GM08714 (cell line): ENCODE data around the gene KIF3A.
A peak's percentile ranks its signal among the peaks of the same experiment; 100 is the strongest.

Experiments
- H3K4me3 ChIP-seq: fragments of 200-500 bp; sonication (Bioruptor generic); 2 replicates; pipeline ENCODE4 v1.5.1; 2014; ENCODE audit warnings: mild to moderate bottlenecking, low read length, inconsistent platforms
- ZNF274 ChIP-seq: IDR thresholded peaks from 2 replicates; pipeline ENCODE4 v1.6.1; 2012; ENCODE audit warnings: mild to moderate bottlenecking, low read depth, low read length

The KIF3A gene

DNA sequence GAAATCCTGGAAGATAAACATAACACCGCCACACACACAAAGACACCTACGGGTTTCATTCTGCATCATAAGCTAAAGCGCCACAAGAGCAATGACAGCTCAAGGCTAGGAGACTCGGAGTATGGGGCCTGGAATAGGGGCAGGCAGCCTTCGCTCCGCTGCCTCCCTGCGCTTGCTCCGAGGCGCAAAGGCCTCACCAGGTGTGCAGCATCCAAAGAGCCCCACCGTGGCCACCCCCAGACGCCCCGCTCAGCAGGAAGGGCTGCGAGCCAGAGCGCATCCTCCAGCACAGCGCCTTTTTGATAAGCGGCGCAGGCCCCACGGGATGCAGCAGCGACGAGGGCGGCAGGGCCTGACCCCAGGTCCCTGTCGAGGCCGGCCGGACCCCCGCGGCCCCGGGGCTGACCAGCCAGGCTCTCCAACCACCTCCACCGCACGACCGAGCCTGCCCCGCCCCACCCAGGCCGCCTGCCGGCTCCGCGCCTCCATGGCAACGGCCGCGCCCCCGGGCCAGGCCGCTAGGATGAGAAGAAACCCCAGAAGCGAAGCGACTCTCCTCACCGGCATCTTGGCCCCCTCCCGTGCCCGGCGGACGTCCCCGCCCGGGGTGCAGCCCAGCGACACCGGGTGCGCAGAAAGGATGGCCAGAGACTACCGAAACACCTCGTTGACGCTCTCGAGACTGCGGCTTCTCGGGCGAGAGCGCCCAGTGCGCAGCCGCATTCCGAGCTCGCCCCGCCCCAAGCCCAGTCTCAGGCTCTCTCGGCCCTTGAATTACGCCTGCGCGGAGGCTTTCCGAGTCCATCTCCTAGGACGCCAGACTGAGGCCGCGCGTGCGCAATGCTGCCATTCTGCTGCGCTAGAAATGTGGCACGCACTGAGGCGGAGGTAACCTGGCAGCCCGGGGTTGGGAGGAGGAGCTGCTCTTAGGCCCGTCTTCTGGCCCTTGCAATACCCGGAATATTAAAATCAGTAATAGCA lies at the start of gene KIF3A:
KIF3A (minus strand) TSS at position 694 of the 981 bp plus-strand sequence; CDS start at position 567, 127 bp downstream.
- TF ChIP-seq ZNF274, result no peak
- peak within 1 kb of the TSS; percentile 78 for H3K4me3 ChIP-seq

DNA sequence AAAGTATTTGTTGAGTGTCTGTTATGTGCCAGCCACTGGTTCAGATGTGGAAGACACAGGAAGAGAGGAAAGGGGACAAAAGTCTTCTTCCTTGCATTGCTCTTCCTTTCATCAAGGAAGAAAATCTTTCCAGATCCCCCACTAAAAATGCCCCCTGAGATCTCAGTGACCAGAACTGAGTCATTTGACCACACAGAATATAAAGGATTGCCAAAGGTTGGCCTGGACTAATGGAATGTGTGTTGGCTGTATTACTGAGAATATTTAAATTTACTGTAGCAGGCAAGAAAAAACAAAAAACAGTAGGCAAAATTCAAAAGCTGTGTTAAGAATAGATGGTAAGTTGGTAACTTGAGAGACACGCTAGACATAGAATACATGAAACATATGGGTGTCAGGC lies 49.7 kb upstream of the KIF3A start:
- no peak for TF ChIP-seq ZNF274

GRCh38 chr5:132785864-132786263 lies 48.5 kb upstream of the KIF3A start:
- no peak for TF ChIP-seq ZNF274
- no peak overlapping the region for H3K4me3 ChIP-seq

More for the DNA sequence above, 49.7 kb upstream of the KIF3A start:
- no peak overlapping the region for H3K4me3 ChIP-seq

DNA sequence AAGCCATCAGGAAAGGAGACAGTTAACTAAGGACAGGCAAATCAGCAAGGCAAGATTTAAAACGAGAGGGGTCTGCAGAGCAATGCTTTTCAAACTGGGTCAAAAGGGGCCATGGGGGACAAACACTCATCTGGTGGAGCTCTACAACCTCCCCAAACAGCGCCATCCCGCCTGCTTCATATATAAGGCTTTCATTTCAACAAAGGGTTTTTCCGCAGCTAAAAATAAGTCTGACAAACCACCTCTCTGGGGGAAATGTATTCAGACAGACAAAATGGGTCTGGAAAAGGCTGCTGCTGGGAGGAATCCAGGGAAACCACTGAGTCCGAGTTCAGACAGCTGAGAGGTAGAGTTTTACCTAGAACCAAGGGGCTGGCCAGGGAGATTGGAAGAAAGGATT lies 48.0 kb upstream of the KIF3A start:
- no peak overlapping the region for H3K4me3 ChIP-seq

GRCh38 chr5:132782101-132782500 lies 44.8 kb upstream of the KIF3A start:
- no peak for TF ChIP-seq ZNF274
- H3K4me3 ChIP-seq, result no peak overlapping the region

More for the DNA sequence above, 48.0 kb upstream of the KIF3A start:
- no peak for TF ChIP-seq ZNF274

DNA sequence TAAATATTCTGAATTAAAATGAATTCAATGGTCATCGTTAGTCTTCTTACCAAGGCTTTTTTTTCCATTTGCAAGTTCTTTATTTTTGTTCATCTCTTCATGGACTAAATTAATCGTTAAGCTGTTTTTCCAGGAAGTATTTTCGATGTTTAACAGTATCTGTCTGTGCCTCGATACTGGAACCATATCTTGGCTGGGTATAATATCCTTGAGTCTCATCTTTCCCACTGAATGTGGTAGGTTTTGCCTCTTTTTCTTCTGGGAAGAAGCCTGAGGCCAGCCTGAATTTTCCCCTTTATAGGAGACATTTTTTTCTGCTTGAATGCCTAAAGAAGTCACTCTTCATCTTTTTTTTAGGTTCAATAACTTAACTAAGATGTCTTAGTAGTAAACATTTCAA lies 43.7 kb upstream of the KIF3A start:
- no peak overlapping the region for H3K4me3 ChIP-seq
- no peak for TF ChIP-seq ZNF274

DNA sequence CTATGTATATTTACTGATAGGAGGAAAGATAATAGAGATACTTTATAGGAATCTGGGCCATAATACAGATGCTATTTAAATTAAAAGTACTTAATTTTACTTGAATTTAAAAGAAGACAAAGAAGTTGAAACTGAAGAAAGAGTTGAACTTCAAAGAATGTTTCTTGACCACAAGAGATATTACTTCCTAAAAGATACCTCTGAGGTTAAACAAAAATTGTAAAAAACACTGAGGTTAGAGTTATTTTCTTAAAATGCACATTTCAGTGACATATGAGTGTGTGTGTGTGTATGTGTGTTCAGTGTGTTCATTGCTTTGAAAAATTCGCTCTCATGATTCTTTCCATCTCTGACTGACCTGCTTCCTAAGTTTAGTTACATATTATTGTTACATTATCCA lies 43.2 kb upstream of the KIF3A start:
- no peak for TF ChIP-seq ZNF274
- H3K4me3 ChIP-seq, result no peak overlapping the region

- no peak for TF ChIP-seq ZNF274
- H3K4me3 ChIP-seq, result no peak overlapping the region
Observed at GRCh38 chr5:132779961-132780360, 42.6 kb upstream of the KIF3A start.

DNA sequence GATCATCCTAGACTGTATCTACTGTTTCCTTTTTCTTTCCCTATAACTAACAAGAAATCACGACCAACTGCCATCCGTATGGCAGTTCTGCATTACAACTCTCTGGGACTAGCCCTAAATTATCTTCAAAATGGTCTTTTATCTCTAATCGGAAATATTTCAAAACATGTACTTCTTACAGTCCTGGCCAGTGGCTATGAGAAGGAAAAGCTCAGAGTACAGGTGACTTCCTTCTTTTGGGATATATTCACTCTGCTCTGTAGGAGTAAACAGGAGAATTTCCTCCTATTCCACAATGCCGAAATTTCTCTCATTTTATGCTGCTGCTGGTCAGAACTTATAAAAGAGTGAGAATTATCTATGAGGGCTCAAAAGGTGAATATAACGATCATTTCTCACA lies 41.5 kb upstream of the KIF3A start:
- no peak for TF ChIP-seq ZNF274
- H3K4me3 ChIP-seq, result no peak overlapping the region

DNA sequence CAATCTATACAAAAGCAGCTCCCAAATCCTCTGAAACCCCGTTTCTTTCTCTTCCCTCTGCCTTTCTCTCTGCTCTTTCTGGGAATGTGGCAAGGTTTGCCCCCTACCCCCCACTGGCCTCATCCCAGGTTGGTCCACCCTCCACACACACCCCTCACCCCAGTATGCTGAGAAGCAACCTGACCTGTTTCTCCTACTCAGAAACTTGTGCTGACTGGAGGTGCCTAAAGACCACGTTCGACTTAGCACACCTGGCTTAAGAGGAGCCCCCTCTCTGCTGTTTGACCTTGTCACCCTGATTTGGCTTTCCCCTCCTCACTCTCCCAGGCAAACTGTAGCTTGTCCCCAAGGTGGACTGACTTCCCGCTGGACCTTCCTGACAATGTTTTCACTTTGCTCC lies 40.8 kb upstream of the KIF3A start:
- peak overlapping the region; percentile 85; the same call in 1 of the 2 replicates for H3K4me3 ChIP-seq
- no peak for TF ChIP-seq ZNF274

DNA sequence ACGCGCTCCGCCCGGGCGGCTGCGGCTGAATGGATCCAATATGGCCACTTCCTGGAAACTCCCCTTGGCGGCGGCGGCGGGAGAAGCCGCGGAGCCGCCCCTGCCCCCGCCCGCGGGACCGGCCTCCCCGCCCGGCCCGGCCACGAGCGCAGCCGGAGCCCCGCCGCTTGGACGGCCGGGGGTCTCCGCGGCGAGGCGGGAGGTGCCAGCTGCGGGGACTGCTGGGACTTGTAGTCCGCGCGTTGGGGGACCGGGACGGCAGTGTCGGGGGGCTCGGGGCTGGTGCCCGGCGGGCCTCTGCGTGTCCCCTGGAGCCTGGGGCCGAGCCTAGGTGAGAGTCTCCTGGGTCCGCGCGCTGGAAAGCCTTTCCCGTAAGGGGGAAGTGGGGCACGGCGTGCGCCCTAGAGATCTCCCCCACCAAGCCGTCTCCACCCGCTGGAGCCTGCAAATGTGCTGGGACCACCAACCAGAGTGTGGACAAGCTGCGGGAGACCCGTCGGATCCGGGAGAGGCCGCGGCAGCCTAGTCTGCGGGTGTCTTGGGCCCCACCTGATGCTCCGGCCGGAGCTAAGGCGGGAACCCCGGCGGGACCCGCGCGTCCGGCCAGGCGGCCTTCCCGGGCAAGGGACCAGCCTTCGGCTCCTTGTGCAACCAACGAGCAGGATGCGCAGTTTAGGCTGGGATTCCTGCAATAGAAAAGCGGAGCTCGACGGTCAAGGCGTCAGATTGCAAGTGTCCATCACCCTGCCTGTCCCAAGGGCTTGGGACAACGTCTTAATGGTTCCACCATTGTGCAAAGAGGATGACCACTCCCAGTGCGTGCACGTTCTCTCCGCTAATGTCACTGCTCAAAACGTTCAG lies 40.1 kb upstream of the KIF3A start, which contains the start of gene SEPTIN8:
SEPTIN8 (minus strand) TSS at position 31 of the 861 bp plus-strand sequence. CDS start 102 bp downstream, outside the sequence.
- TF ChIP-seq ZNF274, result no peak
- peak within 1 kb of the TSS; percentile 85 for H3K4me3 ChIP-seq

DNA sequence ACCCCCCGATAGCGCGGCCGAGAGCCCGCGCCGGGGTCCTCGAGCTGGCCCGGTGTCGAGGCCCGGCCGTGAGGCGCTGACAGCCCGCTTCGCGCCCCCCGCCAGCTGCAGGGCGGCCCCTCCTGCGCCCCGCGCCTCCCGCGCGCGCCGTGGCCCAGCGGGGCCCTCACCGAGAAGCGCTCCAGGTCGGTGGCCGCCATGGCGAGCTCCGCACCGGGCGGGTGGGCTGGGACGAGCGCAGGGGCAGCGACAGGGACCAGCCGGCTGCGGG lies 39.5 kb upstream of the KIF3A start:
- TF ChIP-seq ZNF274, result no peak
- peak overlapping the region; percentile 85 for H3K4me3 ChIP-seq

DNA sequence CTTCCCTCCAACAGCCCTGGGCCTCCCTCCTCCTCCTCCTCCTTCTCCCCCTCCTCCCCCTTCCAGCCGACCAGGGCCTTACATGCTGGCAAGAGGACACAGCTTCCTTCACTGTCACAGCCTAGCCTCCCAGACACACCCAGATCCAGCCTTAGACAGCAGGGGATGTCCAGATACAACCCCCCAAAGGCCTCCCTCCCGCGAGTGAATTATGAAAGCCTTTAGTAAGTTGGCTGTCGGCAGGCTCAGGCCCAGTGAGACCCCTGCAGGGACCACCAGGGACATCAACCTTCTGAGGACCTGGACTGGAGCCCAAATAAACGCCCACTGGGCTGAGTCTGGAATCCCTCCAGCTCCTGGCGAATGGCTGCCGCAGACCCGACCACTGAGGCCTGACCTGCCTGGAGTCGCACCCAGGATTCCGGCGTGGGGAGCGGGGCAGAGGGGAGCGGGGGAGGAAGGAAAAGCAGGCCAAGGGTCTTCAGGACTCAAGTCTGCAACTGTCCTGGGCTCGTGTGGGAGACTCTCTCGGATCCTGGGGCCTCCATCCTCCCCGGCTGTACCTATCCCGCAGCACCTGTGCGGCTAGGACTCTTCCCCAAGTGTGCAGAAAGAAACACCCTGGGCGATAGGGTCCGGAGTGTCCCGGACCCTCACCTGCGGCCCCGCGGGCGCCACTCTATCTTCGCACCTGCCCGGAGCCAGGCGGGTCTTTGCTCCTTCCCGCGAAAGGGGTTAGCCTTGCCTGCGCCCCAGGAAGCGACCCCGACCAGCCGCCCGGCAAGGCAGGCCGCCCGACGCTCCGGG lies 39.0 kb upstream of the KIF3A start:
- no peak for TF ChIP-seq ZNF274
- peak overlapping the region; percentile 85 for H3K4me3 ChIP-seq

DNA sequence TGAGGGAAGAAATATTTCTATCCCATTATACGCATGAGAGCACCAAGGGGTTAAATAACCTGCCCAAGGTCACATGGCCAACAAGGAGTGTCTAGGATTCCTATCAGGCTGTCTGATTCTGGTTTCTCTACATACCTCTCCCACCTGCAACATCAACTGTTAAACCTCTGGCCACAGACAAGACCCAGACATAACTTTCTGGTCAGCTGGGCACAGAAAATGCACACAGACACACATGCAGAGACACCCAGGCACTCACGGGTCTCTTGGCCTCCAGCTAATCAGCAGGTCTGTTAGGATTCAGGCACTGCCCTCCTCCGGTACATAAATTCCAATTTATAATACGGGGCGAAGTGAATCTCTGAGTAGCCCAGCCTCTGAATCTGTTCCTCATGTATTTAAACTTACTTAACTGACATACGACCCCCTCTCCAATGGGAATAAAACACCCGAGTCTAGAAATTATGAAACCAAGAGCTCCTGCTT lies 38.2 kb upstream of the KIF3A start:
- H3K4me3 ChIP-seq, result no peak overlapping the region
- TF ChIP-seq ZNF274, result no peak

DNA sequence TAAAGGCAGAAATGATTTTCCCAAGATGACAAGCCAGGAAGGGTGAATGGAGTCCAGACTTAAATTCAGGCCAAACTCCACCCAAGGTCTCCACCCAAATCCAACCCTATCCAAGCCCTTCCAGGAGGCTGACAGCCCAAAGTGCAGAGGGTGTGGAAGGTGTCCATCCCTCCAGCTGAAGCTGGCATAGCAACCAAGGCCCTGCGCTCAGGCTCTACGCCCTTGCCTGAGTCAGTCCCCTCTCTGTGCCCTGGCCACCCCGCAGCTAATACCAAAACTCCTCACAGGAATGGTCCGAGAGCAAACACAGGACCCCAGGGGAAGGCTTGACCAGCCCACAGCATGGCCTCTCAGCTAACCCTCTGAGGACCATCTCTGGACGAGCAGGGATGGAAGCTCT lies 37.5 kb upstream of the KIF3A start:
- H3K4me3 ChIP-seq, result no peak overlapping the region
- TF ChIP-seq ZNF274, result no peak
